RWPE1 (cell line): ENCODE results near the gene HACD2.

Source experiments
- CTCF ChIA-PET: fragments of 350-600 bp; sonication (Branson Sonifier 250); formaldehyde crosslinking; extraction: SDS; loops from one replicate; lab custom pipeline; 2021; lab: Yijun Ruan, JAX
- POLR2A ChIA-PET: fragments of 400-600 bp; formaldehyde crosslinking; extraction: SDS; loops from one replicate; lab custom pipeline; 2020; ENCODE audit warnings: antibody characterized with exemption; ENCODE audit not compliant: low non-redundant PET; lab: Yijun Ruan, JAX
- DNase-seq: peaks from one replicate; pipeline ENCODE4 v3.0.0; 2012; ENCODE audit warnings: low spot score
- H3K27ac ChIP-seq: fragments of 450-650 bp; 2 replicates; pipeline ENCODE4 v1.5.1; 2017
- TF ChIP-seq, protein P1 (sequence below): fragments of 450-650 bp; conservative IDR thresholded peaks from 2 replicates; pipeline ENCODE4 v1.5.1; 2017; ENCODE audit warnings: low read depth, mild to moderate bottlenecking

HACD2 gene, protein sequence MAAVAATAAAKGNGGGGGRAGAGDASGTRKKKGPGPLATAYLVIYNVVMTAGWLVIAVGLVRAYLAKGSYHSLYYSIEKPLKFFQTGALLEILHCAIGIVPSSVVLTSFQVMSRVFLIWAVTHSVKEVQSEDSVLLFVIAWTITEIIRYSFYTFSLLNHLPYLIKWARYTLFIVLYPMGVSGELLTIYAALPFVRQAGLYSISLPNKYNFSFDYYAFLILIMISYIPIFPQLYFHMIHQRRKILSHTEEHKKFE

DNA sequence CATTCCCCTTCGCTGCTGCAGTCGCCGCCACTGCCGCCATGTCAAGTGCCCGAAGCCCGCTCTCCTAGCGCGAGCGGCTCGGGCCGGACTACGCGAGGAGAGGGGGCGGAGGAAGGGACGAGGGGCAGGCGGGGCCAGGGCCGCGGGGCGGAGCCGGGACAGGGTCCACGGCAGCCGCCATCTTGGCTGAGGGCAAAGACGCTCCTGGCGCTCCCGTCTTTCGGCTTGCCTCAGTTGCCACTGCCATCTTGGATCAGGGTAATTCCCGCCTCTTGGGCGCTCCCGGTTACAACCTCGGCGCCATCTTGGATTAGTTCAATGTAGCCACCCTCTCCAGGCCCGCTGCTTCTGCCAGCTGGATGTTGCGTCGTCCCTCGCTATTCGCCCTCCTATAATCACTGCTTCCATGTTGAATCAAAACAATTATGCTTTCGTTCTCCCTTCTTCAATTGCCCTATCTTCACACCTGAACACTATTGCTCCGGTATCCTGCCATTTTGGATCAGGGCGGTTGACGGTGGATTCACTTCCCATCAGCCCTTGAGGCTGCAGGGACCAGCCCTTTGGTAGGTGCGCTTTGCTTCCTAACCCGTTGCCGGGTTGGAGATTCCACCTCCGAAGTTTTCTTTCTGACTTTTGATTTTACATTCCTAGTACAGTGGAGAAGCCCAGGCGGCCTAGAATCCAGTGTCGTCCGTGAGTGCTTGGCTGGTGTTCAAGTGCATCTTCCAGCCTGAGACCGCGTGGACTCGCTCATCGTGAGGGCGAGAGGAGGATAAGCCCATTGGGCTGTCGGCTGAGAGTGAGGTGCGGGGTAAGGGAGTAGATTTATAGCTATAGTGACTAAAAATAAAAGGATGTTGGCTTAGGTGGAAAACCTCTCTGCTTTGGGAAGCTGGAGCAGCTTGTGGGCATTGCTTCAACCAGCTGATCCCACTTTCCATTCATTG lies at the start of gene HACD2:
TSS of gene HACD2 (minus strand) at position 66 of the 950 bp plus-strand sequence. CDS start at position 40, 26 bp downstream.
- TF ChIP-seq, protein P1, sequence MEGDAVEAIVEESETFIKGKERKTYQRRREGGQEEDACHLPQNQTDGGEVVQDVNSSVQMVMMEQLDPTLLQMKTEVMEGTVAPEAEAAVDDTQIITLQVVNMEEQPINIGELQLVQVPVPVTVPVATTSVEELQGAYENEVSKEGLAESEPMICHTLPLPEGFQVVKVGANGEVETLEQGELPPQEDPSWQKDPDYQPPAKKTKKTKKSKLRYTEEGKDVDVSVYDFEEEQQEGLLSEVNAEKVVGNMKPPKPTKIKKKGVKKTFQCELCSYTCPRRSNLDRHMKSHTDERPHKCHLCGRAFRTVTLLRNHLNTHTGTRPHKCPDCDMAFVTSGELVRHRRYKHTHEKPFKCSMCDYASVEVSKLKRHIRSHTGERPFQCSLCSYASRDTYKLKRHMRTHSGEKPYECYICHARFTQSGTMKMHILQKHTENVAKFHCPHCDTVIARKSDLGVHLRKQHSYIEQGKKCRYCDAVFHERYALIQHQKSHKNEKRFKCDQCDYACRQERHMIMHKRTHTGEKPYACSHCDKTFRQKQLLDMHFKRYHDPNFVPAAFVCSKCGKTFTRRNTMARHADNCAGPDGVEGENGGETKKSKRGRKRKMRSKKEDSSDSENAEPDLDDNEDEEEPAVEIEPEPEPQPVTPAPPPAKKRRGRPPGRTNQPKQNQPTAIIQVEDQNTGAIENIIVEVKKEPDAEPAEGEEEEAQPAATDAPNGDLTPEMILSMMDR, result no peak
- DNase-seq, result peak; percentile 90
- POLR2A ChIA-PET, result interaction anchor here (1.0 to 1.5 kb wide), 3 partner anchors 20 to 1169 kb away, joined by 3 to 6 read pairs (median 3); partner anchors contain the start of gene WDR5B
- CTCF ChIA-PET, result interaction anchor here (0.6 to 1.5 kb wide), 4 partner anchors 21 to 155 kb away, joined by 3 to 4 read pairs (median 4); no protein-coding TSS in a partner anchor
- H3K27ac ChIP-seq, result peak within 1 kb of the TSS; percentile 95

DNA sequence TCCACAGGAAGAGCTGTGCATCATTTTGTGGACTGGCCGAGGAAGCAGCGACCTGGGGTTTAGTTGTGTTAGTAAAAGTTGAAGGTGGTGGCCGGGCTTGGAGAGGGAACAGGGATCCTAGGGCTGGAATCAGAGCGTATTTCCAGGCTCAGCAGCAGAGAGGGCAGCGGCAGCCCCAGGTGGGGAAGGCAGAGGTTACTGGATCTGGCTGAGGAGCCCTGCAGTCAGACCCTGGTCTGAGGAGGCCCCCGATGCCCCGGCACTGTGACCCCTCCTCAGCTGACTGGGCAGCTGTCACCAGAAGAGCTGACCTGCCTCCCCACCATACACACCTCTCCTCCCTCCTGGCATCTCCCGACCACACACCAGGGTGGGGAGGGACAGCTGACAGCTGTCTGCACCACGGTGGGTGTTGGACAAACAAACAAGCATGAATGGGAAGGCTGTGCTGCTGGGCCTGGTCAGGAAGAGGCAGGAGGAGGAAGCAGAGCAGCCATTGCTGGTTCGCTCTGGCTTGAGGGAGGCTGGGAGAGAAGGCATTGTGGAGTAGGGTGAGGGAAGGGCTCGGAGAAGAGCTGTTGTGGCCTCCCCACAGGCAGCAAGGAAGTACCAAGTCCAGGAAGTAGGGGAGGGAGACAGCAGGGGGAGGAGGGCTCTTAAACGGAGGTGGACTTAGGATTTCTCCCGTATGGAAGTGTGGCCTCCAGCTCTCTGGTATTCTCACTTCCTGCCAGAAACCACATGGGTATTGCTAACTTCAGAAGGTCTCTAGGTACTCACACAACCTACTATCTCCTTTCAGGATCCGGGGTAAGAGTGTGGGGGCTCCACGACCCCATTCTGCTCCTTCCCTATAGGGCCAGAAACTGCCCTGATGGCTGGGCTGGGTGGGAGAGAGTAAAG lies 49.5 kb upstream of the HACD2 start:
- no peak overlapping the region for H3K27ac ChIP-seq
- TF ChIP-seq, protein P1, result no peak
- ChIA-PET POLR2A (interaction anchor here (0.6 kb wide), 1 partner anchor 24 kb away, joined by 3 read pairs; no protein-coding TSS in a partner anchor), CTCF (no interaction called here)
- no peak for DNase-seq

DNA sequence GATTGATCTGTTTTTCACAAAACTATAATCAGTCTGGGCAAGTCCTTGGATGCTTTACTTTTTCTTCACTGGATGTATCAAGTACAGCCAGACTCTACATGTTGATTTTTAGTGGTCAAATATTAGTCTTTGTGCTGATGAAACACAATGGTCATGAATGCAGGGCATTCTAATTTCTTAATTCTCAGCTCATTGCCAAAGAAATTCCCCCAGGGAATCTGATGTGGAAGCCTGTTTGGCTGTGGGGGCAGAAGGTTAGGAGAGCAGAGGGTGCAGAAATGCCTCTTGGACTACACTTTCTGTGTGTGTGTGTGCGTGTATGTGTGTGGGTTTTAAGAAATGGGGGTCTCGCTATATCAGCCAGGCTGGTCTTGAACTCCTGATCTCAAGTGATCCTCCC lies 48.7 kb upstream of the HACD2 start:
- CTCF ChIA-PET, result no interaction called here
- POLR2A ChIA-PET, result interaction anchor here (0.6 kb wide), 1 partner anchor 25 kb away, joined by 3 read pairs; no protein-coding TSS in a partner anchor
- DNase-seq, result no peak
- TF ChIP-seq, protein P1, result no peak
- H3K27ac ChIP-seq, result no peak overlapping the region

DNA sequence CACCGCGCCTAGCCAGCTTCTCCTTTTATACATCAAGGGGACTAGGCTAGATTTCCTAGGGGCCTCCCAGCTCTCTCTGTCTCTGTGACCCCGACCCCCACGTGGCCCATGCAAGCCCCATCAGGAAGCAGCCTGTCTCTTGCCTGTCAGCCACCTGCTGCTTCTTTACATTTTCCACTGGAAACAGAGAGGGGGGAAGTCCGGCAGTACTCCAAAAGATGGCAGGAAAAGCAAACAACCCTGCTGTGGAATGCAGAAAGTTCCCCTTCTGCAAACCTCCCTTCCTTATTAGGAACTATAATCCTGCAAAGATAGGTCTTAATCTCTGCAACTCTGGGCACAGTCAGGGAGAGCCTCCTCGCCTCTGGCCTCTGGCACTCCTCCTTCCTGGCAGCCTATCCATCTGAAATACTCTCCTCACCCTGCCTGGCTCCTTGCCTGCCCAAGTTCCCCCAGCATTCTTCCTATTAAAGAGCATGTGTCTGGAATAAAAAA lies 47.4 kb upstream of the HACD2 start:
- H3K27ac ChIP-seq, result peak overlapping the region; percentile 72
- ChIA-PET POLR2A (no interaction called here), CTCF (no interaction called here)
- TF ChIP-seq, protein P1, result no peak
- no peak for DNase-seq

GRCh38 chr3:123629747-123630047 lies 44.8 kb upstream of the HACD2 start:
- TF ChIP-seq, protein P1, result no peak
- POLR2A ChIA-PET, result no interaction called here
- CTCF ChIA-PET, result no interaction called here
- no peak for DNase-seq
- H3K27ac ChIP-seq, result no peak overlapping the region
